ENCODE results near the gene ITSN1.

- TF ChIP-seq TCF7L2 (IDR thresholded peaks at IDR 0.05; ENCODE audit: low read depth, low read length) (no peak), SIN3A (IDR thresholded peaks at IDR 0.05; ENCODE audit: borderline replicate concordance, insufficient read depth, low read depth, low read length) (no peak), CTCF (IDR thresholded peaks at IDR 0.05) (no peak)
Observed at GRCh38 chr21:33670076-33670978, 28.0 kb downstream of the ITSN1 start.
